K562 (cell line): ENCODE data around the gene MC3R. TPM values are rescaled to one million over a fixed set of nuclear protein-coding genes. Genes with fewer than 3 reads are reported as not detected.

Experiments
- ATAC-seq: fragments of 200-7000 bp; cut with Tn5 transposase; 3 replicates; pipeline ENCODE4 v1.9.1; 2020; ENCODE audit warnings: moderate library complexity
- BruUV-seq: library from RNA; stranded (reverse); fragments of 400-500 nt; replicated peaks from 2 replicates; lab custom pipeline; 2021; lab: Mats Ljungman, UMichigan
- CTCF ChIA-PET: fragments of 300-600 bp; formaldehyde crosslinking; extraction: SDS; loops from one replicate; lab custom pipeline; 2021; ENCODE audit warnings: low intra/inter-chr PET ratio; lab: Yijun Ruan, JAX
- POLR2A ChIA-PET: fragments of 300-600, 350-650 bp; sonication (Branson Sonifier 250); formaldehyde crosslinking; extraction: SDS; loops from one replicate; lab custom pipeline; 2021; ENCODE audit warnings: antibody characterized with exemption, inconsistent platforms; lab: Yijun Ruan, JAX
- DNase-seq, 4 experiments: peaks; one replicate each; pipeline versions ENCODE4 v3.0.0 to v3.0.0-alpha.2; 2011 to 2018; ENCODE audit warnings: low spot score in 3 of 4, mixed read lengths in 3 of 4; ENCODE audit errors: extremely low read depth in 1 of 4
- FAIRE-seq: peaks from 2 replicates; lab custom pipeline; 2011; peaks lifted over from hg19 to GRCh38; lab: Jason Lieb, UNC
- H2AFZ ChIP-seq: 2 replicates; pipeline ENCODE4 v1.6.0; 2011; ENCODE audit warnings: low read depth, low read length, control low read depth, inconsistent platforms
- H3K27ac ChIP-seq: fragments of 200-600 bp; 3 replicates; pipeline ENCODE4 v1.8.0; 2011; ENCODE audit warnings: low read depth, mild to moderate bottlenecking, control low read depth, inconsistent platforms, low read length, moderate library complexity, mixed read lengths; ENCODE audit errors: extremely low read depth
- H3K27me3 ChIP-seq, 2 experiments: fragments of 300-600 bp in 1 of 2; 2 replicates in 1 of 2; 3 replicates in 1 of 2; pipeline versions ENCODE4 v1.6.0 to v1.8.0; 2011; ENCODE audit warnings: inconsistent platforms in 2 of 2, low read length in 2 of 2, mild to moderate bottlenecking in 1 of 2, mixed read lengths in 1 of 2, moderate library complexity in 1 of 2; ENCODE audit not compliant: control insufficient read depth in 2 of 2, insufficient read depth in 2 of 2
- H3K36me3 ChIP-seq: fragments of 300-600 bp; 3 replicates; pipeline ENCODE4 v1.8.0; 2011; ENCODE audit warnings: mild to moderate bottlenecking, low read length, inconsistent platforms; ENCODE audit not compliant: control insufficient read depth, insufficient read depth
- H3K4me1 ChIP-seq, 2 experiments: fragments of 200-600 bp in 1 of 2; replicated peaks in 1 of 2; 2 replicates in 1 of 2; 3 replicates in 1 of 2; pipeline versions ENCODE4 v1.5.1 to v1.8.0; 2011; ENCODE audit warnings: inconsistent platforms in 2 of 2, low read length in 2 of 2, mild to moderate bottlenecking in 1 of 2, mixed read lengths in 1 of 2, moderate library complexity in 1 of 2; ENCODE audit not compliant: control insufficient read depth in 2 of 2, insufficient read depth in 2 of 2
- H3K4me2 ChIP-seq: 2 replicates; pipeline ENCODE4 v1.6.1; 2011; ENCODE audit warnings: low read length, control low read depth, inconsistent platforms, mixed read lengths; ENCODE audit not compliant: insufficient read depth
- H3K4me3 ChIP-seq: fragments of 200-600 bp; sonication (generic), shearing (Covaris generic); 2 replicates; pipeline ENCODE4 v1.5.1; 2016; ENCODE audit warnings: control low read depth, inconsistent platforms
- H3K79me2 ChIP-seq: fragments of 200-600 bp; 3 replicates; pipeline ENCODE4 v1.8.0; 2011; ENCODE audit warnings: low read length, inconsistent platforms; ENCODE audit not compliant: control insufficient read depth, insufficient read depth
- H3K9ac ChIP-seq, 2 experiments: 2 replicates each; pipeline versions ENCODE4 v1.6.0 to v1.6.1; 2011; ENCODE audit warnings: low read depth in 2 of 2, low read length in 2 of 2, control low read depth in 1 of 2, inconsistent platforms in 1 of 2, mild to moderate bottlenecking in 1 of 2, mixed read lengths in 1 of 2; ENCODE audit not compliant: insufficient read depth in 1 of 2
- H3K9me1 ChIP-seq: one replicate; pipeline ENCODE4 v1.6.0; 2011; ENCODE audit warnings: inconsistent platforms, mild to moderate bottlenecking, low read length, moderate library complexity; ENCODE audit not compliant: control insufficient read depth, insufficient read depth
- H3K9me3 ChIP-seq: replicated peaks from 2 replicates; pipeline ENCODE4 v1.5.1; 2011; ENCODE audit warnings: low read depth, low read length, inconsistent platforms; ENCODE audit not compliant: control insufficient read depth, insufficient read depth
- H4K20me1 ChIP-seq: replicated peaks from 2 replicates; pipeline ENCODE4 v1.6.1; 2011; ENCODE audit warnings: low read length, inconsistent platforms, mixed read lengths; ENCODE audit not compliant: control insufficient read depth, insufficient read depth
- BRD9 ChIP-seq: fragments of 450-650 bp; IDR thresholded peaks from 2 replicates; pipeline ENCODE4 v1.6.1; 2018; ENCODE audit warnings: low read depth; ENCODE audit not compliant: partially characterized antibody
- CBX5 ChIP-seq: IDR thresholded peaks from 2 replicates; pipeline ENCODE4 v1.6.1; 2014; ENCODE audit warnings: low read depth, borderline replicate concordance
- HNRNPH1 ChIP-seq: fragments of 200-400 bp; formaldehyde crosslinking; optimal IDR thresholded peaks from 2 replicates; pipeline ENCODE3; 2017; ENCODE audit warnings: low read depth, mild to moderate bottlenecking, low read length, moderate library complexity
- KDM4B ChIP-seq, 2 experiments: fragments of 450-650 bp in 1 of 2; sonication (generic) in 1 of 2; IDR thresholded peaks; 2 replicates each; pipeline ENCODE4 v1.6.1; 2016 to 2017; ENCODE audit warnings: borderline replicate concordance in 2 of 2, antibody characterized with exemption in 1 of 2, low read depth in 1 of 2, mild to moderate bottlenecking in 1 of 2
- KLF1 ChIP-seq: fragments of 450-650 bp; IDR thresholded peaks from 2 replicates; pipeline ENCODE4 v1.6.1; 2016; ENCODE audit warnings: missing genetic modification characterization, missing compliant biosample characterization
- PHB ChIP-seq: fragments of 250-450 bp; sonication (Bioruptor Pico); IDR thresholded peaks from 2 replicates; pipeline ENCODE4 v1.5.0; 2021
- RFX7 ChIP-seq: fragments of 250-450 bp; sonication (Bioruptor Pico); IDR thresholded peaks from 2 replicates; pipeline ENCODE4 v1.5.1; 2021; ENCODE audit warnings: mild to moderate bottlenecking
- RUNX1 ChIP-seq: sonication (generic); IDR thresholded peaks from 2 replicates; pipeline ENCODE4 v1.6.1; 2016; ENCODE audit warnings: antibody characterized with exemption, low read depth
- SMARCC2 ChIP-seq: fragments of 450-650 bp; IDR thresholded peaks from 2 replicates; pipeline ENCODE4 v1.6.1; 2017; ENCODE audit warnings: antibody characterized with exemption, moderate library complexity, mild to moderate bottlenecking, low read depth
- WGBS: fragments of 100-300 bp; shearing (Covaris generic); methylation state at CpG from one replicate; pipeline ENCODE4 v1.1.6; 2016; ENCODE audit warnings: low coverage, mixed read lengths; ENCODE audit not compliant: insufficient coverage; ENCODE audit errors: missing lambda C conversion rate; 5-methylcytosine and 5-hydroxymethylcytosine counted together
- in situ Hi-C: fragments of 300-500 bp; cut with MboI; formaldehyde crosslinking; loops from 4 replicates; pipeline ENCODE4 v1.15.0; 2018; ENCODE audit warnings: inconsistent platforms, mixed read lengths
- intact Hi-C: fragments of 100-400 bp; cut with micrococcal nuclease; formaldehyde crosslinking; loops from 2 replicates; pipeline ENCODE4 v1.14.2; 2022
- polyA plus RNA-seq, 8 experiments: library from polyadenylated mRNA; depleted of rRNA in 4 of 8; stranded (reverse) in 5 of 8; unstranded in 3 of 8; fragments of >200 nt; fragmentation: Nextera tagmentation in 2 of 8; fragmentation: Illumina TruSeq in 1 of 8; extraction: Ambion mirVana in 2 of 8; extraction: Trizol in 1 of 8; gene quantifications; 2 replicates each; pipeline versions ENCODE4 v1.2.1 to v1.2.3, GENCODE V29; 2011 to 2014; ENCODE audit warnings: inconsistent platforms in 1 of 8, missing spikeins in 1 of 8
- total RNA-seq, 7 experiments: library from RNA; depleted of rRNA in 6 of 7; stranded (reverse); fragments of >200 nt in 6 of 7; fragmentation: Illumina TruSeq in 2 of 7; extraction: Trizol in 2 of 7; gene quantifications; 2 replicates each; pipeline versions ENCODE4 v1.2.1 to v1.2.3, GENCODE V29; 2011 to 2021; ENCODE audit warnings: low replicate concordance in 1 of 7
- TF ChIP-seq, protein P1 (sequence below): fragments of 450-650 bp; IDR thresholded peaks from 2 replicates; pipeline ENCODE4 v1.6.1; 2016; ENCODE audit warnings: borderline replicate concordance

Gene MC3R
- total and polyA plus RNA-seq, 9 of the 15 experiments (the other 6 are each of a cell fraction or from before 2014, with no cell fraction given): not detected

DNA sequence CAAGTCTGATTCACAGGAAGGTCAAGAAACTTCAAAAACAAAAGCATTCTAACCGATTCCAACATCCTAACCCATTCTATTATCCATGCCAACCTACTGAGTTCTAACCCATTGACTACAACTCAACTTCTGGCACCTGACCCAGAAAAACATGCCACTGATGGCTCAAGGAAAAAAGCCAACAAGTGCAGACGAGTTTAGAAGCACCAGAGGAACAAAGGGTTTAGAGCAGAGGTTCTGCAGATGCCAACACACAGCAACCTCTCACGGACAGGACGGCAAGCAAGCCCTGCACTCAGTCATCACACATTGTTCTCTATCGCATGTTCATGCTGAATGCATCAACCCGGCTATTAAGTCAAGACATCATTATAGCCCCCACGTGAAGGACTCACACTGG, 25.2 kb upstream of the MC3R start:
- Histone ChIP-seq H3K36me3 (no peaks in the 10 kb centered on the region), H3K9ac (no peak overlapping the region), H2AFZ (no peak overlapping the region), H3K9me1 (no peaks in the 10 kb centered on the region), H3K79me2 (no peaks in the 10 kb centered on the region), H3K27me3 (no peaks in the 10 kb centered on the region), H3K4me1 (no peaks in the 10 kb centered on the region), H3K4me2 (no peak overlapping the region), H3K4me3 (no peak overlapping the region), H3K27ac (no peak overlapping the region), H3K9me3 (no peaks in the 10 kb centered on the region; the same call in 1 of the 2 replicates), H4K20me1 (no peaks in the 10 kb centered on the region)
- BruUV-seq: no TSS peak
- no peak for FAIRE-seq
- intact Hi-C loops (no loop called here), in situ Hi-C loops (no loop called here)
- no peak for DNase-seq
- POLR2A ChIA-PET: no interaction called here
- no peak for TF ChIP-seq KDM4B (IDR thresholded peaks at IDR 0.05; ENCODE audit: borderline replicate concordance in 2 of 2, low read depth in 1 of 2)
- TF ChIP-seq, protein P1, sequence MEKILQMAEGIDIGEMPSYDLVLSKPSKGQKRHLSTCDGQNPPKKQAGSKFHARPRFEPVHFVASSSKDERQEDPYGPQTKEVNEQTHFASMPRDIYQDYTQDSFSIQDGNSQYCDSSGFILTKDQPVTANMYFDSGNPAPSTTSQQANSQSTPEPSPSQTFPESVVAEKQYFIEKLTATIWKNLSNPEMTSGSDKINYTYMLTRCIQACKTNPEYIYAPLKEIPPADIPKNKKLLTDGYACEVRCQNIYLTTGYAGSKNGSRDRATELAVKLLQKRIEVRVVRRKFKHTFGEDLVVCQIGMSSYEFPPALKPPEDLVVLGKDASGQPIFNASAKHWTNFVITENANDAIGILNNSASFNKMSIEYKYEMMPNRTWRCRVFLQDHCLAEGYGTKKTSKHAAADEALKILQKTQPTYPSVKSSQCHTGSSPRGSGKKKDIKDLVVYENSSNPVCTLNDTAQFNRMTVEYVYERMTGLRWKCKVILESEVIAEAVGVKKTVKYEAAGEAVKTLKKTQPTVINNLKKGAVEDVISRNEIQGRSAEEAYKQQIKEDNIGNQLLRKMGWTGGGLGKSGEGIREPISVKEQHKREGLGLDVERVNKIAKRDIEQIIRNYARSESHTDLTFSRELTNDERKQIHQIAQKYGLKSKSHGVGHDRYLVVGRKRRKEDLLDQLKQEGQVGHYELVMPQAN: no peak
- TF ChIP-seq HNRNPH1: no peak
- TF ChIP-seq RFX7 (CRISPR knock-in tag): no peak
- TF ChIP-seq CBX5: no peak
- TF ChIP-seq RUNX1: no peak
- TF ChIP-seq SMARCC2: no peak
- TF ChIP-seq KLF1 (tag): no peak
- TF ChIP-seq PHB: no peak
- TF ChIP-seq BRD9: no peak
- no peak for ATAC-seq
- CTCF ChIA-PET: no interaction called here
- WGBS: 2% methylated on average over 7 of the region's 7 CpGs
